Mammary epithelial cell (primary cell): ENCODE data around the gene AJAP1.

Experiments
- CTCF ChIP-seq, 2 donors: IDR thresholded peaks in 1 of 2; conservative IDR thresholded peaks in 1 of 2; 2 replicates each; pipeline ENCODE4 v1.5.1; 2011 to 2012; ENCODE audit warnings: inconsistent platforms in 2 of 2, low read length in 2 of 2, mild to moderate bottlenecking in 2 of 2, control low read depth in 1 of 2, low read depth in 1 of 2; ENCODE audit not compliant: insufficient read depth in 1 of 2; ENCODE audit errors: extremely low read depth in 1 of 2
- EZH2 ChIP-seq: IDR thresholded peaks from 2 replicates; pipeline ENCODE4 v1.6.1; 2012; ENCODE audit warnings: low read length, inconsistent platforms, borderline replicate concordance

- TF ChIP-seq CTCF (conservative IDR thresholded peaks at IDR 0.05 in 1 of 2, IDR thresholded peaks at IDR 0.05 in 1 of 2; ENCODE audit: extremely low read depth in 1 of 2, insufficient read depth in 1 of 2, low read depth in 1 of 2, low read length in 2 of 2), result no peak
- TF ChIP-seq EZH2, result no peak
Observed at GRCh38 chr1:4693891-4694290, 39.5 kb downstream of the AJAP1 start.
